Inflammatory macrophage (primary cell): ENCODE results near the gene TCL1A.

Source experiments
- DNase-seq, 2 donors: peaks; one replicate each; pipeline ENCODE4 v3.0.0-alpha.2; 2020 to 2022

Gene TCL1A

DNA sequence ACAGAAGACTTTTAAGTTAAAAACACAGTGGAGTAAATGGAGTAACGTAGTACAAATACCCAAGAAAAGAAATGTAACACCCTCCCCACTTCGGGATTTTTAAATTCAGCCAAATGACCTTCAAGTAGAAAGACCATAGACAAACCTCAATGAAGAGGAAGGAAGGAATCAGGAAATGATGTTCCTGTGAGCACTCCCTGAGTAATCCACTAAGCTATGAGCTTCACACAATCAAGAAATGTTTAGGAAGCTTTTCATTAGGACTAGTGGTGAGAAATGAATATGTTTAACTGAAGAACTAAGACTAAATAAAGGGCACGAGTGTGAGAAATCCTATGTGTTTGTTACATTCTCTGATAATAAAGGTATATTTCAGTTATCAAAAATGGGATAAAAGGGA lies 10.1 kb downstream of the TCL1A start:
- DNase-seq, result no peak

DNA sequence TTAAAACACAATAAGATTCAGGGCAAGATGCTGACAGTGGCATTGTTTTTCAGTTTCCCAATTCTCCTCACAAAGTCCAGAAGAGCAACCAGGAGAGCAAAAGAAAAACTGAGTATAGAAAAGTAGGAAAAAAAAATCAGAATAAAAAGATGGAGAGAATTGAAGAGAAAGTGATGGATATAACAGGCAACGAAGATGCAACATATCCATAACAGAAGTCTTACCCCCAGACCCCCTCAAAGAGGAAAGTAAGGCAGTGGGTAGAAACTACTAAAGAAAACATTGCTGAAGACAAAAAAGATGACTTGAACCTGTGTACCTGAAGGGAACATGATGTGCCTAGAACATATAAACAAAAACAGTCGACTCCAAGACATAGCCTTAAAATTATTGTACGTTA lies 10.6 kb downstream of the TCL1A start:
- DNase-seq, result no peak

DNA sequence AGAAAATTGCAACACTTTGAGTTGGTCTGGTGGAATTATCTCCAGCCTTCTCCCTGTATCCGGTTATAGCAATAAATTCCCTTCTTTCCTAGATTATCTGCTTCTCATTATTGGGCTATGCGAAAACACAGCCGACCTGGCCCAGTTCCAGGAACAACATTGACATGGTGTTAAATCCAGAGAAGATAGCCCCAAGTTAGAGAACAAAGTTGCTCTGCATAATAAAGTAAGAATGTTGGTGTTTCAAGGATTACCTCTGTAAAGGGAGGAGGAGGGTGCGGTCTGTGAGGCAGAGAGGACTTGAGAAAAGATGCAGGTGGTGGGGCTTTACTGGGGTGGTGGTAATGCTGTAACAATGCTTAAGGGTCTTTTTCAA lies 12.1 kb downstream of the TCL1A start:
- DNase-seq, result no peak

DNA sequence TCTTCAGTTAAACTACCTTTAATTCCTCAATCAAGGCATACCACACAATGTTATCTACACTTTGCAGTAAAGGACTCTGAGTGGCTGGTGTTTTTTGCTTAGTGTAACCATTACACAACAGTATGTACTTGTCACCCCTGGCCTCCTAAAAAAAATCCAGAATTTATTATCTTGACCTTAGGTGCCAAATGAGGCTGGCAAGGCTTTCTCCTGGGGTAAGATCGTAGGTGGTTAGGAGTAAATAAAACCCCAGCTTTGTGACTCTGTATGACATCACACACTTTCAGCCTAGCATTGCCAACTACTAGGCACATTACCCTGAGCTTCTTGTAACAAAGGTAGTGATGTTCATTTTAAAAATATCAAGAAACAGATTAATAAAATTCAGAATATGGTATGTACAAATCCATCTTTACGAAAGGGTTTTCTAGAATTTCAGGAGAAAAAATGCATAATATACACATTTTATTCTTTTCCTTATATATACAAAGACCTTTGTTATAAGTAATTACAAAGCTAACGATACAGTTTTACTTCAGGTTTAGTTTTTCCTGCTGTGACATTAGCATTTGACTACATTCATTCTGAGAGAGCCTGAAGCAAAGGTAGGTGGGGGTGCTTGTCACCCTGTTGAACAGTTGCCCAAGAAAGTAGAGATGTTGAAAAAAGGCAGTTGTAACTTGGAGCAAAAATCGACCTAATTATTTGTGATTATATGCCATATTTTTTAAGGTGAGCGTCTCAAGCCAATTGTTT lies 13.5 kb downstream of the TCL1A start:
- DNase-seq, result no peak

DNA sequence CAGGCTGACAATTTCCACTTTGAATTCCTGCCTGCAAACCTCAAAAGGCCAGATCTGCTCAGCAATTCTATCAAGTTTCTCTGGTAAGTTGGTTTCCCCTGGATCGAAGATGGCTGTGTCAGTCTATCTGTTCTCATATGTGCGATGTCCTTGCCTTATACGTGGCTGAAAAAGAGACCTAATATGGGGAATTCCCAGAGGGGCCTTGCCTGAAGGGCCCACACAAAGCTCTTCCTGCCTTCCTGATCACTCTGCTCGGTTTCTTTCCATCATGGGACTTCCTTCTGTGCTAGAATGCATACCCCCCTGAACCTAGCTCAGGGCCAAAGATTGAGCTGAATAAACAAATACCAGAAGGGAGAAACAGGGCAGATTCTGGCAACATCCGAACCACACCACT lies 14.5 kb downstream of the TCL1A start:
- DNase-seq, result no peak

DNA sequence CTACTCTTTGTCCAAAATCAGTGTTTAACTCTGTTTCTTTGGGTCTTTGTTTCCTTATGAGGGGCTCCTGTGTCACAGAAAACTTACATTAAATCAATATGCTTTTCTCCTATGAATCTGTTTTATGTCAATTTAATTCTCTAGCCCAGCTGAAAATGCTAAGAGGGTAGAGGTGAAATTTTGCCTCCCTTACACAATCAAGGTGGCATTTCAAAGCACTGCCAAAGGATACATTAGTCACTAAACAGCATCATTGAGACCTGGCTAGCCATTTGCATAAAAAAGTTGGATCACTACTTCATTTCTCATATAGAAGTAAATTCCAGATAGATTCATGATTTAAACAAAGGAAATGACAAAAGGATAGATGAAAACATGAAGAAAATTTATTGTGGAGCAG lies 15.6 kb downstream of the TCL1A start:
- no peak for DNase-seq

DNA sequence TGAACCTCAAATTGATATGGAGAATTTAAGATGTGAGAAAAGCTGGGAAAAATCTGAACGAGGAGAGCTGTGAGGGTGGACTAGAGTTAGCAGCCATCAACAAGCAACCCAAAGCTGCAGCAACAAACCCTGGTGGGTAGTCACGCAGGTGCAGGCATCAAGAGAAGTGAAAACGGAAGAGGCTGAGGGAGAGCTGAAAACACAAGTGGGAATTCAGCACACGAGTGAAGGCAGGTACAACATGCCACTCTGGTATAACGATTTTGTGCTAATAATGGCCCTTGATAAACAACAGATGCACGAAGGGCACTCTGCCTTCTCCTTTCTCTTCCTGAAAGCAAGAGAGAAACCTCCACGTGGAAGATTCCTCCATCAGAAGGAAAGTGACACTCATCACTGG lies 16.2 kb downstream of the TCL1A start:
- DNase-seq, result no peak

DNA sequence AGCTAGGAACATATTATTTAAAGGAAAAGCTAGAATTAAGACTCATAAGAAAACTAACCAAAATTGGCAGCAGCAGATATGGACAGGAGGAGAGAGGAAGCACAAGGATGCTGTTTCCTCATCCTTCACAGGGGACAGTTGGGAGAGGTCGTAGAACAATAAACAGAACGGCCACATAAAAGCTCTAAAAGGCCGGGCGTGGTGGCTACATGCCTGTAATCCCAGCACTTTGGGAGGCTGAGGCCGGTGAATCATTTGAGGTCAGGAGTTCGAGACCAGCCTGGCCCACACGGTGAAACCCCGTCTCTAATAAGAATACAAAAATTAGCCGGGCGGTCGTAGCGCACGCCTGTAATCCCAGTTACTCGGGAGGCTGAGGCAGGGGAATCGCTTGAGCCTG lies 17.2 kb downstream of the TCL1A start:
- no peak for DNase-seq

DNA sequence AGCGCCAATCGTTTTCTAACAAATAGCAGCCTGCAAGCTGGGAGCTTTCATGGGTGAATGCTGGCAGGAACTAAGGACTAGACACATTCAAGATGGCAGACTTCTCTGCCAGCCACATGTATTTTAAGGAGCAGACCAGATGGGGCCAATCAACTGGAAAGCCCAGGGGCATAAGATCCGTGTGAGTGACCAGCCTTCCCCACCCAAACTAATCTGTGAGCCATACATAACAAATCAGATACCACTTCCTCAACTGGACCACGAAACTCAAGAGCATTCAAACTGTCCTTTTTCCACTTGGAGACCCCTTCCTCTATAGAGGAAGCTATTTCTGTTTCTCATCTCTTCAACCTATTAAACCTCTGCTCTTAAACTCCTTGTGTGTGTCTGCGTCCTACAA lies 18.0 kb downstream of the TCL1A start:
- no peak for DNase-seq

DNA sequence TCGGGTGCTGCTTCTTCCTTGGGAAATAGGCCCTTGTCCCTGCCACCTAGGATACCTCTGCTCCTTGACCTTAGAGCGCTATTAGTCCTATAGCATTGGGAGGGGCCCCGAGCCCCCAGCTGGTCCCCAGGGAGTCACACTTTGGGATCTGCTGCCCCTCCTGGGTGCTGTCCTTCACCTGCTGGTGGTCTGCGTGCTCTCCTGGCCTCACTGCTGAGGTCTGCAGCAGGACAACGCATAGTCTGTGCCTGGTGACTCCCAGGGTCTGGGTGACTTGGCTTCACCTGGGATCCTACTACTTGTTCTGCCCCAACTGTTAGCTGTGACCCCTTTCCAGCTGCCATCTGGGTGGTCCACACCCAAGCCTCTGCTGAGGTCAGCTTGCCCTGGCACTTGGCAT lies 18.9 kb downstream of the TCL1A start:
- DNase-seq, result no peak

DNA sequence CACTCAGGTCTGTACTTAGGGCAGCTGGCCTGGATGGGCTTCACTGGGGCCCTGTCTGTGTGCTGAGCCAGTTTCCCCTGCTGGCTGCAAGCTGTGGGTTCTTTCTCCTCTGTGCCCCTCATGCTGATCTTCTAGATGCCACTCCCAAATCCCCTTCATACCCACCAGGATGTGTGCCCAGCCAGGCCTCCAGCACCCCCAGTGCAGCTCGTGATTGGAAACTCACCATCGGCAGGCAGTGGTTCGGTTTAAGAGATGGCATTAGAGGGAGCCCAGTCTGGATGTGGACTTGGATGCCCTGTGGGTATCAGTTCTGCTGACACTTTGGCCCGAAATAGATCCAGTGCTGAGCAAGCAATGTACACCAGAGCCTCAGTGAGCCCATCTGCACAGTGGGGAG lies 21.8 kb downstream of the TCL1A start:
- no peak for DNase-seq

DNA sequence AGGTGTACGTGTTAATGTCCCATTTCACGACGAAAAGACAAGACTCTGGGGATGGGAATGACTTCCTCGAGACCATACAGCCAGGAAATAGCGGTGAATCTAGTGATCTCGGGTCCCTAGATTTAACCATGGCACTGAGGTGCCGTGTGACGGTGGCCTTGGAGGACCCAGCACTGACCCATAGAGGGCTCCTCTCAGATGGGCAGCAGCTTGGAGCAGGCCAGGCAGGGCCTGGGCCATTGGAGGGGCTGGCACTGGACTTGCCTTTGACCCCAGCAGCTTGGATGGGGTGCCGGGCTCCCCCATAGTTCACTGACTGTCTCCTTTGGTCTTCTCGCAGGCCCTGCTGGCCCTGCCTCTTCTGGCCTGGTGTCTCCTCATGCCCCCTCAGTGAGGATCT lies 22.3 kb downstream of the TCL1A start:
- no peak for DNase-seq

DNA sequence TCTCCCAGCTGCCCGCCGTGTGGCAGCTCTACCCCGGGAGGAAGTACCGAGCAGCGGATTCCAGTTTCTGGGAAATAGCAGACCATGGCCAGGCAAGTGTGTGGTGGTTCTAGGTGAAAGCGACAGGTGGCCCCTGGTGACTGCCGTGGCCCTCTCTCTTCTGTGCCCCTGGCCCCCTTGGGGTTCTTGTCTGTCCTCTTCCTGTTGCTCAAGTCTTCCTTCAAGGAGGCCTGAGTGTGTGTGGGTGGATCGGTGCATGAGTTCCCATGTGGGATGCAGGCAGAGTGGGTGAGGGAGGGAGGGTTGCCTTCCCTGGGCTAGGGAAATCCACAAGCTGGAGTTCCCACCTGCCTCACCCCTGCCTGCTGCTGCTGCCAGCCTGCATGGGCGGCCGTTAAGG lies 23.1 kb downstream of the TCL1A start:
- DNase-seq, result no peak

DNA sequence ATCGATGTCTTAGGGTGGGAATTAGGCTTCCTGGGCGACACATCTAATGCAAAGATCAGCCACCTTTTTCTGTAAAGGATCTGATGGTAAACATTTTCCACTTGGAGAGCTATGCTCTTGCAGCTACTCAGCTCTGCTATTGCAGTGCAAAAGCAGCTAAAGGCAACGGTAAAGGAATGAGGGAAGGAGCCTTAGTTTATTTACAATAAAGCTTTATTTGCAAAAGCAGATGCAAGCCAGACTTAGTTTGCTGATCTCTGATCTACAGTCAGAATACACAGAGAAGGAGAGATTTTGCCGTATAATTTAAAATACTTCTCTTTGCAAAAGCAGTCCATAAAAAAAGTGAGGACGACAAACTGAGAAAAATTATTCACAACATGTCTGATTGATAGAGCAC lies 24.5 kb downstream of the TCL1A start:
- no peak for DNase-seq

DNA sequence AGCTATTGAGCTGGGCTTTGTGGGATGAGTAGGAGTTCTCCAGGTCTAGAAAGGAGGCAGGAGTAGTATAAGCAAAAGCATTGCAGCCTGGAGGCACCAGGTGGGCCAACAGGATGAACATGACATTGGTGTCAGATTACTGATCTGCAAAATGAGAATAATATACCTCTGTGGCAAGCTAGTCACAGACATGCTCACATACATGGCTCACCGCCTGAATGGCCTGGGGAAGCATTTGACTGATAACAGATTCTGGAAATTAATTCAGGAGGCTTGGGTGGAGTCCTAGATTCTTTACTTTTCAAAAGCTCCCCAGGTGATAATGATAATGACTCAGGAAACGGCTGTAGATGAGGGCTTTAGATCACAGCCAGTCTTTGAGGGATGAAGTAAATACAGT lies 27.0 kb downstream of the TCL1A start:
- DNase-seq, result no peak

DNA sequence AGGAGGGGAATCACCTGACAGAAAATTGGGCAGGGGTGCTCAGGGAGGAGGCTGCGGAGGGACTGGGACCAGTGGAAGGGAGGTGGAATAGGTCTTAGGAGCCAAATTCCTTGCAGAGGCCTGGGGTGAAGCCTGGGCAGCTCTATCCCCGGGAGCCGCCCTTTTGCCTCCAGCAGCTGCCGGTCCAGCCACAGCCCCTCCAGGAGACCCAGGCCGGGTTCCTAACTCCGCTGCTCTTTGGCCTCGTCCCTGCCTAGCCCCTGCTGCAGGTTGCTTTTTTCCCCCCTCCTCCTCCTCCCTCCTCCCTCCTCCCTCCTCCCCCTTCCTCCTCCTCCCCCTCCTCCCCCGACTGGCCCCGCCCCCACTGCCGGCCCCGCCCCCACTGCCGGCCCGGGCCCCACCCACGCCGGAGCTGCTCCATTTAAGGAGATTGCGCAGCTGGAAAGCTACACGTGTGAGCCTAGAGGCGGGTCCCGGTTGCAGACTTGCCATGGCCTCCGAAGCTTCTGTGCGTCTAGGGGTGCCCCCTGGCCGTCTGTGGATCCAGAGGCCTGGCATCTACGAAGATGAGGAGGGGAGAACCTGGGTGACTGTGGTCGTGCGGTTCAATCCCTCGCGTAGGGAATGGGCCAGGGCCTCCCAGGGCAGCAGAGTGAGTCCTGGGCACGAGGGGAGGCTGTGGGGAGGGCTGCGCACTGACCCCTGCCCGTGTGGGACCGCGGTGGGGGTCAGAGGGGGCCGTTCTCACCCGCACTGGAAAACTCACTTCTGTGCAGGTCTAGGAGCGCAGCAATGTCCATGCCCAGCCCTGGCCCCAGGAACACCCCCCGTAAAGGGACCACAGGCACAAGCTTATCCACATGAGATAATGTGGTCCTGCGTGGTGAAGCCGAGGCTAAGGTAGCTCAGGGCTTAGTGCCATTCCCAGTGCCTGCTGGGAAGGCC lies 27.7 kb downstream of the TCL1A start, which contains the start of gene TCL1B:
Gene TCL1B, plus strand, starts transcription at position 449 of the 945 bp plus-strand sequence. Its CDS starts 42 bp downstream, at position 491.
- no peak for DNase-seq

DNA sequence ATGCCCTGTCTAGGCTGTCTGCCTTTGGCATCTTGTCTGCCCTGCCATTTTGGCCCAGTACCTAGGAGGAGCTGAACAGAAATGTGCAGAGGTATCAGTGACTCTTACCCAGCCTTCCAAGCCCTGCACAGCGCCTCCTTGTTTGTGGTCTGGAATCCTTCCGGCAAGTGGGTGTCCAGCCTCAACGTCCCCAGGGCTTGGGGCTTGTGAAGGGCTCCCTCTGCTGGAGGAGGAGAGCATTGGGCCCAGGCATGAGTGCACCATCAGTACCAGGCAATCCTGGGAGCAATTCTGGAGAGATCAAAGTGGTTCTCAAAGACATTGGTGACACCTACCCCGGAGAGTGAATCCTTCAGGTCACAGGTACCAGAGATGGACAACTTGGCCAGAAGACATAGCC lies 30.1 kb downstream of the TCL1A start:
- DNase-seq, result peak in 1 of 2 donors; percentile 36

DNA sequence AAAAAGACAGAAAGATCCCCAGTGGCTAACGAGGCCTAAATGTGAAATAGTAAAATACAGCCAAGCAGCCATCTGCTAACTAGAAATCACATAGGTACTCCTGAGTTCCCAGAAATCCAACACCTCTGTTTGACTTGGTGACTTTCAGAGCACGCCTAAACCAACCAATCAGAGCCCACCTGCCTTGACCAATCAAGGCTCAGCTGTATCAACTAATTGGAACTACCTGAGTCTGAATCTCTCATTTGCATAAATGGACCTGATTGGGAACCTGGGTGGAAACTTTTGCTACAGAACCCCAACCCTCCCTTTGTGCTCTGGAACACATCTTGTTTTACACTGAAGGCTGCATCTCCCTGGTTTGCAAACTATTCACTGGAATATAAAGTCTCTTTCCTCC lies 32.8 kb downstream of the TCL1A start:
- no peak for DNase-seq

DNA sequence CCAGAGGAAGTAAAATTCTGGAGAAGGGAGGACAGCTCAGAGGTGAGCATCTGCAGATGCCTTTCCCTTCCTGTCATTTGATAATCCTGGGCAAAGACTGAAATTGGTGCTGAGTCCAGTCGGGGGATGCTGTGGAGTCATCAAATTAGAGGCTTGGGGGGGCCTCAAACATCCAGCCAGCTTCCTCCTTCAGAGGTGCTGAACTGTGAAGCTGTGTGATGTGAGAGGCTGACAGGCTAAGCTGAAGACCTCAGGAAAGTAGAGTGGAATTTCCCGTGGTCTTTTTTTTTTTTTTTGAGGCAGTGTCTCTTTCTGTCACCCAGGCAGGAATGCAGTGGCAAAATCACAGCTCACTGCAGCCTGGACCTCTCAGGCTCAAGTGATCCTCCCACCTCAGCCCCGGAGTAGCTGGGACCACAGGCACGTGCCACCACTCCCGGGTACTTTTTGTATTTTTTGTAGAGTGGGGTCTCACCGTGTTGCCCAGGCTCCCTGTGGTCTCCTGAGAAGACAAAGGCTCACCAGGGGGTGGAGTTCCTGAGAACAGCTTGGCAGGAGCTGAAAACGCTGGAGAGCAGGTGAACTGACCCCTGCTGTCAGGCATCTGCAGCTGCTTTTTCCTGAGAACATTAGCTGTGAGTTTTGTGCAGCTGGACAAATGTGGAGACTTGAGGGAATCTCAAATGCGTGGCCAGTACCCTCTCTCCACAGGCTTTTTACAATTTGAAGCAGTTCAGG lies 33.8 kb downstream of the TCL1A start:
- no peak for DNase-seq

DNA sequence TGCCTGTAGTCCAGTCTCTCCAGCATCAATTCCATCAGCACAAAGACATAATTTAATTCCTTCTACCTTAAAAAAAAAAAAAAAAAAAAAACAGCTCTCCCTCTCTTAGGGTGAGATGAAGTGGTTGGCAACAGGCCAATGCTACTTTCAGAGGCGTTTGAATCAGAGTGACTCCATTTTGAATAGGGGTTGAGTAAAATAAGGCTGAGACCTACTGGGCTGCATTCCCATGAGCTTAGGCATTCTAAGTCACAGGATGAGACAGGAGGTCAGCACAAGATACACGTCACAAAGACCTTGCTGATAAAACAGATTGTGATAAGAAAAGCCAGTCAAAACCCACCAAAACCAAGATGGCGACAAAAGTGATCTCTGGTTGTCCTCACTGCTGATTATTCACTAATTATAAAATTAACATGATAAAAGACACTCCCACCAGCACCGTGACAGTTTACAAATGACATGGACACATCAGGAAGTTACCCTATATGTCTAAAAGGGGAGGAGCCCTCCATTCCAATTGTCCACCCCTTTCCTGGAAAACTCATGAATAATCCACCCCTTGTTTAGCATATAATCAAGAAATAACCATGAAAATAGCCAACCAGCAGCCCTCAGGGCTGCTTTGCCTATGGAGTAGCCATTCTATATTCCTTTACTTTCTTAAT lies 34.6 kb downstream of the TCL1A start:
- no peak for DNase-seq

DNA sequence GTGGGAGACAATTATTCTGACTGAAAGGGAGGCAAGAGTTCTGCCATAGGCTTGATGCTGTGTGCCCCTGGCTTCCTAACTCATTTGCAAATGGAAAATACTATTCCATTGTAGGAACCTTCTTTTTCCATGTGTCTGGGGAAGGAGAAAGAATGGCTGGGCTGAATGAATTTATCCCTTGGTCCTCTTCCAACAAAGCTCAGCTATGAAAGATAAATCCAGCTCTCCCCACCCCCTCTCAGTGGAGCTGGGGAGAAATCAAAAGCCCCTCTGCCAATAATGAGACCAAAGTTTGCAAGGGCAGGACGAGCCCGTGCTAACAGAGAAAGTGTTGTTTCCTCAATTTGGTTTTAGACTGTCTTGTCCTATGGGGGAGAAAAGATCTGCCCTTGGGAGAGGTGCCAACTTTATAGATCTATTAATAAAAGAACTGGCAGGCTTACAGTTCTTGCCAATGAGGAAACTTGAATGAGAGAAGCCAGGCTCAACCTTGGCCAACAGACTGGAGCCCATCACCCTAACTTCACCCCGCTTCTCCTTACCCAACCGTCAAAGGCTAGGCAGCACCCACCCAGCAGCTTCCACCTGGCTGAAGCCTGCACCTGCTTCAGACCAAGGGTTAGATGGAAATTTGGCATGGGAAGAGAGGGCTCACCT lies 36.6 kb downstream of the TCL1A start:
- DNase-seq, result no peak

DNA sequence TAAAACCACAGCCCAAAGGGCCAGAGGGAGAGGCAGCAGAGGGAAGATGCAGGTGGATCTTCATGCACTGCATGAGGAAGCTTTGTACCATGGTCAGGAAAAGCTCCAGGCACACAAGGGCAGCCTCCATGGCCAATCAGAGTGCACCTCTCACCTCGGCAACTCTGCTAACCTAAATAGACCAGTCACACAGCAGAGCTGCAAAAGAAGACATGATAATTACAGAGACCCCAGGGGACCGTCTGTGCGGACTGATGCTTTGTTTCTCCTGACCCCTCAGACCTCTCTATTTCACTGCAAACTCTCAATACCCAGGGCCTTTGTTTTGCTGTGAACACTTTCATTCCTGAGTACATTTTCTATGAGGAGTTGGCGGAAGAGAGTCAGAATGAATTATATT lies 38.4 kb downstream of the TCL1A start:
- no peak for DNase-seq
